Breast epithelium (tissue), 4 donors: ENCODE measurements around the gene PTGER3. TPM values are rescaled to one million over a fixed set of nuclear protein-coding genes. Genes with fewer than 3 reads are reported as not detected.
"Not testable (repeated sequence)": the region's sequence is repeated elsewhere in the genome, so short reads cannot be mapped to it uniquely, and the experiment has no call there.

Source experiments
- DNase-seq, 2 donors: peaks; one replicate each; pipeline ENCODE4 v3.0.0-alpha.2; 2019; ENCODE audit warnings: low spot score in 2 of 2
- H3K27ac ChIP-seq, 2 donors: fragments of 200-600 bp; sonication (generic) in 1 of 2; one replicate each; pipeline ENCODE4 v1.5.1; 2016 to 2019; ENCODE audit warnings: mild to moderate bottlenecking in 1 of 2
- H3K27me3 ChIP-seq, 2 donors: fragments of 200-600 bp; sonication (generic) in 1 of 2; one replicate each; pipeline versions ENCODE4 v1.5.1 to v1.6.0; 2017 to 2019; ENCODE audit warnings: control low read depth in 1 of 2, mild to moderate bottlenecking in 1 of 2
- H3K36me3 ChIP-seq: fragments of 200-600 bp; one replicate; pipeline ENCODE4 v1.5.1; 2019
- H3K4me1 ChIP-seq, 2 donors: fragments of 200-600 bp; sonication (generic); one replicate each; pipeline ENCODE4 v1.5.1; 2016 to 2019; ENCODE audit warnings: control low read depth in 1 of 2
- H3K4me3 ChIP-seq, 3 donors: fragments of 200-600 bp; sonication (generic); 1 replicate in 2 of 3; 2 replicates in 1 of 3; pipeline ENCODE4 v1.5.1; 2016 to 2019; ENCODE audit warnings: mild to moderate bottlenecking in 3 of 3, moderate library complexity in 2 of 3
- H3K9me3 ChIP-seq, 2 donors: fragments of 200-600 bp; sonication (generic) in 1 of 2; one replicate each; pipeline ENCODE4 v1.5.1; 2016 to 2019; ENCODE audit warnings: control low read depth in 1 of 2
- CTCF ChIP-seq, 3 donors: fragments of 450-650 bp; IDR thresholded peaks; one replicate each; pipeline ENCODE4 v1.5.1; 2016 to 2017; ENCODE audit warnings: antibody characterized with exemption in 3 of 3, mild to moderate bottlenecking in 3 of 3, moderate library complexity in 3 of 3
- POLR2A ChIP-seq: fragments of 450-650 bp; IDR thresholded peaks from one replicate; pipeline ENCODE4 v1.6.1; 2016; ENCODE audit warnings: antibody characterized with exemption, mild to moderate bottlenecking, moderate library complexity
- POLR2AphosphoS5 ChIP-seq, 3 donors: sonication (generic); formaldehyde crosslinking; IDR thresholded peaks; one replicate each; pipeline ENCODE4 v1.6.1; 2017; ENCODE audit warnings: antibody characterized with exemption in 3 of 3
- intact Hi-C: fragments of 100-400 bp; cut with DNase I; formaldehyde crosslinking; loops from one replicate; pipeline ENCODE4 v1.15.1; 2023; ENCODE audit warnings: low total_unique reads
- total RNA-seq, 3 donors: library from RNA; depleted of rRNA; stranded (reverse); fragments of >200 nt; gene quantifications; one replicate each; pipeline ENCODE4 v1.1.0, GENCODE V29; 2016

Gene PTGER3
- total RNA-seq, 3 donors from 2014 or later, result 43.3 to 193 (median 52.1) TPM

- Histone ChIP-seq H3K27me3 (no peaks in the 10 kb centered on the region), H3K4me3 (no peak overlapping the region), H3K36me3 (no peaks in the 10 kb centered on the region), H3K9me3 (no peaks in the 10 kb centered on the region), H3K27ac (no peak overlapping the region), H3K4me1 (no peaks in the 10 kb centered on the region)
- no peak for DNase-seq
- TF ChIP-seq POLR2A (no peak), POLR2AphosphoS5 (IDR thresholded peaks at IDR 0.05) (no peak), CTCF (IDR thresholded peaks at IDR 0.05) (no peak)
- intact Hi-C loops, result no loop called here
These were observed 106.1 kb downstream of the PTGER3 start for GRCh38 chr1:70941563-70941962.

DNA sequence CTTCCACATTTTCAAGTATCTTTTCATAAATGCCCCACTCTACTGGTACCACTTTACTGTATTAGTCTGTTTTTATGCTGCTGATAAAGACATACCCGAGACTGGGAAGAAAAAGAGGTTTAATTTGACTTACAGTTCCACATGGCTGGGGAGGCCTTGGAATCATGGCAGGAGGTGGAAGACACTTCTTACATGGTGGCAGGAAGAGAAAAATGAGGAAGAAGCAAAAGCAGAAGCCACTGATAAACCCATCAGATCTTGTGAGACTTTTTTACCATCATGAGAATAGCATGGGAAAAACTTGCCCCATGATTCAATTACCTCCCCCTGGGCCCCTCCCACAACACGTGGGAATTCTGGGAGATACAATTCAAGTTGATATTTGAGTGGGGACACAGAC is 107.2 kb downstream of the PTGER3 start:
- H3K4me3 ChIP-seq, H3K9me3 ChIP-seq, H3K27ac ChIP-seq, intact Hi-C loops, H3K27me3 ChIP-seq, H3K36me3 ChIP-seq, DNase-seq, H3K4me1 ChIP-seq: not testable (repeated sequence)

GRCh38 chr1:70934194-70934961 is 113.2 kb downstream of the PTGER3 start:
- no peaks in the 10 kb centered on the region for H3K9me3 ChIP-seq
- no peaks in the 10 kb centered on the region for H3K4me1 ChIP-seq
- H3K4me3 ChIP-seq, result no peak overlapping the region
- no peaks in the 10 kb centered on the region for H3K36me3 ChIP-seq
- no peak overlapping the region for H3K27ac ChIP-seq
- H3K27me3 ChIP-seq, result no peaks in the 10 kb centered on the region
- no peak for TF ChIP-seq POLR2AphosphoS5 (IDR thresholded peaks at IDR 0.05)
- no peak for TF ChIP-seq POLR2A
- TF ChIP-seq CTCF (IDR thresholded peaks at IDR 0.05), result no peak
- intact Hi-C loops, result no loop called here
- no peak for DNase-seq

DNA sequence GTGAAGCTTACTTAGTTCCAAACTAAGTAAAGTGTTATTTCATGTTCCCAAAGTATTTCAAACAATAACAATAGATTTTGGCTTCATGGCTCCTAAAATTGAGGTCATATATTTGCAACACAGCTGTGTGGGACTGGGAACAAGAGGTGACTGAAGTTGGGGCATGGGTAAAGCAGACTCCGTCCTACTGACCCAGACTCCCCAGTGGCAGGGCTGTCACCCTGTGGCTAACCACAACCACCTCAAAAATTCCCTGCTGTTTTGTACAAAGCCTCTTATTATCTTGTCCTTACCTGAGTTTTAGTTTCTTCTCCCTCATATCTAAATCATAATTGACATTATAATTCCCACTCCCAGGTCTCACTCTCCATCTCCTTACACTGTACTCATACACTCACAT is 117.6 kb downstream of the PTGER3 start:
- intact Hi-C loops, result no loop called here
- DNase-seq, result no peak
- Histone ChIP-seq H3K9me3 (no peaks in the 10 kb centered on the region), H3K4me3 (no peak overlapping the region), H3K27ac (no peak overlapping the region), H3K4me1 (no peaks in the 10 kb centered on the region), H3K36me3 (no peaks in the 10 kb centered on the region), H3K27me3 (no peaks in the 10 kb centered on the region)
- TF ChIP-seq POLR2A, result no peak

- H3K9me3 ChIP-seq, result peaks cover 0 to 10% of the 10 kb centered on the region in 2 donors
- H3K27ac ChIP-seq, result no peak overlapping the region
- TF ChIP-seq CTCF (IDR thresholded peaks at IDR 0.05) (no peak), POLR2AphosphoS5 (IDR thresholded peaks at IDR 0.05) (no peak), POLR2A (no peak)
- intact Hi-C loops, result no loop called here
- H3K4me1 ChIP-seq, result no peaks in the 10 kb centered on the region
- no peaks in the 10 kb centered on the region for H3K36me3 ChIP-seq
- H3K27me3 ChIP-seq, result no peaks in the 10 kb centered on the region
- H3K4me3 ChIP-seq, result no peak overlapping the region
- no peak for DNase-seq
These were observed 125.4 kb downstream of the PTGER3 start for GRCh38 chr1:70922196-70922595.

Other genes with a start within 250 kb of the PTGER3 start
- 100 to 1,000 TPM in 1 of 3 donors, 10 to 100 TPM in 2; 90.9 to 149 (median 92.4) TPM for gene ZRANB2, start 33.2 kb upstream of the PTGER3 start, total RNA-seq